ENCODE measurements around the gene PLEKHG2.

GRCh38 chr19:39407410-39407659, 5.1 kb upstream of the PLEKHG2 start:
- TF ChIP-seq YY1 (IDR thresholded peaks at IDR 0.05; ENCODE audit: insufficient read depth, insufficient read length), result no peak
- TF ChIP-seq ZNF274 (IDR thresholded peaks at IDR 0.05; ENCODE audit: low read depth, low read length), result no peak
